Fibroblast of mammary gland (primary cell): ENCODE results near the gene CLCN3.
"Not testable (repeated sequence)": the region's sequence is repeated elsewhere in the genome, so short reads cannot be mapped to it uniquely, and the experiment has no call there.

Experiments used
- DNase-seq: peaks from one replicate; pipeline ENCODE4 v3.0.0-alpha.2; 2010; ENCODE audit warnings: low read depth
- H3K4me3 ChIP-seq: 2 replicates; pipeline ENCODE4 v1.5.1; 2011; ENCODE audit warnings: low read depth, mild to moderate bottlenecking, low read length, moderate library complexity; ENCODE audit not compliant: control insufficient read depth
- CTCF ChIP-seq: conservative IDR thresholded peaks from 2 replicates; pipeline ENCODE4 v1.5.1; 2011; ENCODE audit warnings: low read depth, low read length, inconsistent platforms; ENCODE audit not compliant: control insufficient read depth, insufficient read depth

Gene CLCN3

DNA sequence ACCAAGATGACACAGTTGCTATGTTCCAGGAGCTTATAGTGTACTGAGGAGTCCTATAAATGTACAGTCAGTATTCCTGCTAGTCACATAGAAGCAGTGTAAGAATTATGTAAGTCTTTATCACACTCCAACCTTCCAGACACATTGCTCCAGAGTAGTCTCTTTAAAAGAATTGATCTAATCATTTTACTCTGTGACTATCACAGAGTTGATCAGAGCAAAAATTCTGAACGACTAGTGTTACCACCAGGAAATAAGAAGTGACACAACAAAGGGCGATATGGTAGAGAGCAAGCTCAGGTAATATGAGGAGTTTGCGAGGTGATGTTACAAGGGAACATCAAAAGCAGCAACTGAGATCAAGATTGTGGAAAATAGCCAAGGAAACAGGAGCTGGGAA is 146.4 kb downstream of the CLCN3 start:
- DNase-seq, result no peak
- no peak overlapping the region for H3K4me3 ChIP-seq
- TF ChIP-seq CTCF, result no peak

DNA sequence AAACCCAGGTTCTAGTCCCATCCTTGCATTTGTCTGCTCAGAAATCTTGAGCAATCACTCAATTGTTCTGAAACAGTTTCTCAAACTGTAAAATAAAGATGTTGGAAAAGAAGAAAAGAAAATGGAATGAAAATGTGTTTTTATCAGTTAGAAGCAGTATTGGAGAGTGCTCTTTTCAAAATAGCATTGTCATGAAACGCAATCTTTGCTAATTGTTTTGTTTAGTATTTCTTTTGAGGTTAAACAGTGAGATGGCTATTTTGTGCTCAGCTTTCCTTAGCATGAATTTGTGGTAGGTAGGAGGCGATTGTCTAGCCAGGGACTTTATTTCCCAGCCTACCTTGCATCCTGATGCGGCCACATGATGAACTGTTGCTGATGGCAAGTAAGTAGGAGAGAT is 148.0 kb downstream of the CLCN3 start:
- no peak overlapping the region for H3K4me3 ChIP-seq
- no peak for TF ChIP-seq CTCF
- no peak for DNase-seq

GRCh38 chr4:169770416-169770815 is 150.0 kb downstream of the CLCN3 start:
- peak; percentile 5 for DNase-seq
- no peak for TF ChIP-seq CTCF

DNA sequence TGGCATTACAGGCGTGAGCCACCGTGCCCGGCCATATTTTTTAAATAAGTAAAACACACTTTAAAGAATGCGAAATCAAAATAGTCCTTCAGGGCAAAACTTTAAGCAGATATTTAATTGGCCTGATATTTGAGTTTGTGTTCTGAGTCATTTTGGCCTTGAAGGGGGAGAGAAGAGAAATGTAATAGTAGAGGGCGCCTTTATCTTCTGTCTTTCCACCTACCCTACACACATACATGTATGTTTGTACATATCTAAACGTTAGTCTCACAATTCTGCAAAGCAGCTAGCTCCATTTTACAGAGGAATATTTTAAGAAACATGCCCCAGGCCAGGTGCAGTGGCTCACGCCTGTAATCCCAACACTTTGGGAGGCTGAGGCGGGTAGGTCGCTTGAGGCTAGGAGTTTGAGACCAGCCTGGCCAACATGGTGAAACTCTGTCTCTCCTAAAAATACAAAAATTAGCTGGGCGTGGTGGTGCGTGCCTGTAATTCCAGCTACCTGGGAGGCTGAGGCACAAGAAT is 151.2 kb downstream of the CLCN3 start:
- not testable (repeated sequence) for H3K4me3 ChIP-seq, DNase-seq

More at GRCh38 chr4:169770416-169770815, 150.0 kb downstream of the CLCN3 start:
- H3K4me3 ChIP-seq, result no peak overlapping the region
